Measurements from ENCODE around the gene MICAL3. TPM values are rescaled to one million over a fixed set of nuclear protein-coding genes. Genes with fewer than 3 reads are reported as not detected.

Gene MICAL3
- total and polyA plus RNA-seq, 9 of the 15 experiments (the other 6 are each of a cell fraction or from before 2014, with no cell fraction given) = 0.53 to 32.1 (median 12.3) TPM

GRCh38 chr22:17924735-17925364 lies 99.5 kb downstream of the MICAL3 start:
- Histone ChIP-seq H3K4me3 (no peak overlapping the region), H3K4me2 (ENCODE audit: insufficient read depth, low read length) (no peak overlapping the region), H4K20me1 (replicated peaks; ENCODE audit: control insufficient read depth, insufficient read depth, low read length) (peaks cover 55% of the 10 kb centered on the region), H3K9me1 (ENCODE audit: control insufficient read depth, insufficient read depth, low read length) (peaks cover 3% of the 10 kb centered on the region), H3K9ac (ENCODE audit: insufficient read depth in 1 of 2, low read depth in 2 of 2, low read length in 2 of 2) (no peak overlapping the region), H2AFZ (ENCODE audit: low read depth, low read length) (no peak overlapping the region), H3K27ac (ENCODE audit: extremely low read depth, low read depth, low read length) (no peak overlapping the region), H3K9me3 (replicated peaks; ENCODE audit: control insufficient read depth, insufficient read depth, low read depth, low read length) (no peaks in the 10 kb centered on the region), H3K36me3 (ENCODE audit: control insufficient read depth, insufficient read depth, low read length) (no peaks in the 10 kb centered on the region), H3K27me3 (ENCODE audit: control insufficient read depth in 2 of 2, insufficient read depth in 2 of 2, low read length in 2 of 2) (no peaks in the 10 kb centered on the region), H3K79me2 (ENCODE audit: control insufficient read depth, insufficient read depth, low read length) (peaks cover 40% of the 10 kb centered on the region), H3K4me1 (replicated peaks in 1 of 2; ENCODE audit: control insufficient read depth in 2 of 2, insufficient read depth in 2 of 2, low read length in 2 of 2) (peaks cover 27 to 31% of the 10 kb centered on the region in 2 experiments)
- TF ChIP-seq PRMT5 (CRISPR knock-in tag; IDR thresholded peaks at IDR 0.05) = no peak
- FAIRE-seq (no peak), DNase-seq (ENCODE audit: extremely low read depth in 1 of 4, low spot score in 3 of 4) (no peak), ATAC-seq (no peak)
- BruUV-seq (replicated peaks) = no TSS peak
- in situ Hi-C loops (cut with MboI) = no loop called here
- WGBS (ENCODE audit: insufficient coverage, low coverage, missing lambda C conversion rate) = 59% methylated on average over 4 of the region's 4 CpGs
- POLR2A ChIA-PET = interaction anchor here (0.8 to 1.1 kb wide), 2 partner anchors 18 to 25 kb away, joined by 3 read pairs; no protein-coding TSS in a partner anchor
- intact Hi-C loops (cut with micrococcal nuclease) = no loop called here
- CTCF ChIA-PET (ENCODE audit: low intra/inter-chr PET ratio) = interaction anchor here (0.7 kb wide), 1 partner anchor 149 kb away, joined by 3 read pairs; no protein-coding TSS in a partner anchor

- POLR2A ChIA-PET = interaction anchor here (0.6 to 0.9 kb wide), 2 partner anchors 10 to 11 kb away, joined by 4 to 5 read pairs; no protein-coding TSS in a partner anchor
- H4K20me1 ChIP-seq (replicated peaks; ENCODE audit: control insufficient read depth, insufficient read depth, low read length) = peaks cover 52% of the 10 kb centered on the region
- CTCF ChIA-PET (ENCODE audit: low intra/inter-chr PET ratio) = interaction anchor here (0.7 kb wide), 1 partner anchor 148 kb away, joined by 3 read pairs; no protein-coding TSS in a partner anchor
- in situ Hi-C loops (cut with MboI) = no loop called here
- H3K36me3 ChIP-seq (ENCODE audit: control insufficient read depth, insufficient read depth, low read length) = no peaks in the 10 kb centered on the region
- WGBS (ENCODE audit: insufficient coverage, low coverage, missing lambda C conversion rate) = 58% methylated on average over 7 of the region's 7 CpGs
- H3K4me1 ChIP-seq (replicated peaks in 1 of 2; ENCODE audit: control insufficient read depth in 2 of 2, insufficient read depth in 2 of 2, low read length in 2 of 2) = peaks cover 33 to 38% of the 10 kb centered on the region in 2 experiments
- intact Hi-C loops (cut with micrococcal nuclease) = no loop called here
- DNase-seq (ENCODE audit: extremely low read depth in 1 of 4, low spot score in 3 of 4) (no peak), FAIRE-seq (no peak), ATAC-seq (no peak)
- H3K9ac ChIP-seq (ENCODE audit: insufficient read depth in 1 of 2, low read depth in 2 of 2, low read length in 2 of 2) = no peak overlapping the region
- H3K9me3 ChIP-seq (replicated peaks; ENCODE audit: control insufficient read depth, insufficient read depth, low read depth, low read length) = no peaks in the 10 kb centered on the region
- H2AFZ ChIP-seq (ENCODE audit: low read depth, low read length) = no peak overlapping the region
- no peak overlapping the region for H3K4me3 ChIP-seq
- H3K27ac ChIP-seq (ENCODE audit: extremely low read depth, low read depth, low read length) = no peak overlapping the region
- H3K79me2 ChIP-seq (ENCODE audit: control insufficient read depth, insufficient read depth, low read length) = peaks cover 45% of the 10 kb centered on the region
- H3K4me2 ChIP-seq (ENCODE audit: insufficient read depth, low read length) = no peak overlapping the region
- TF ChIP-seq NFE2 (IDR thresholded peaks at IDR 0.05; ENCODE audit: low read depth) (no peak), ZNF239 (CRISPR knock-in tag; IDR thresholded peaks at IDR 0.05) (no peak), NR4A1 (CRISPR knock-in tag; IDR thresholded peaks at IDR 0.05) (no peak), NR4A1 (tag; IDR thresholded peaks at IDR 0.05) (no peak), GATAD2B (IDR thresholded peaks at IDR 0.05; ENCODE audit: borderline replicate concordance) (no peak), ARID2 (IDR thresholded peaks at IDR 0.05) (no peak), HDAC6 (IDR thresholded peaks at IDR 0.05; ENCODE audit: low read depth, low read length) (no peak), CREB1 (IDR thresholded peaks at IDR 0.05) (no peak), CREB1 (CRISPR knock-in tag; IDR thresholded peaks at IDR 0.05) (no peak)
- no peaks in the 10 kb centered on the region for H3K27me3 ChIP-seq (ENCODE audit: control insufficient read depth in 2 of 2, insufficient read depth in 2 of 2, low read length in 2 of 2)
- peaks cover 3% of the 10 kb centered on the region for H3K9me1 ChIP-seq (ENCODE audit: control insufficient read depth, insufficient read depth, low read length)
- no TSS peak for BruUV-seq (replicated peaks)
Measured at GRCh38 chr22:17924076-17924475, 100.3 kb downstream of the MICAL3 start.

All from K562 (cell line).